Smooth muscle cell of the brain vasculature (primary cell): ENCODE results near the gene PSENEN.
"Not testable (repeated sequence)": the region's sequence is repeated elsewhere in the genome, so short reads cannot be mapped to it uniquely, and the experiment has no call there.

Experiments used
- DNase-seq: peaks from one replicate; pipeline ENCODE4 v3.0.0-alpha.2; 2012; ENCODE audit warnings: low read depth, low spot score

PSENEN gene

DNA sequence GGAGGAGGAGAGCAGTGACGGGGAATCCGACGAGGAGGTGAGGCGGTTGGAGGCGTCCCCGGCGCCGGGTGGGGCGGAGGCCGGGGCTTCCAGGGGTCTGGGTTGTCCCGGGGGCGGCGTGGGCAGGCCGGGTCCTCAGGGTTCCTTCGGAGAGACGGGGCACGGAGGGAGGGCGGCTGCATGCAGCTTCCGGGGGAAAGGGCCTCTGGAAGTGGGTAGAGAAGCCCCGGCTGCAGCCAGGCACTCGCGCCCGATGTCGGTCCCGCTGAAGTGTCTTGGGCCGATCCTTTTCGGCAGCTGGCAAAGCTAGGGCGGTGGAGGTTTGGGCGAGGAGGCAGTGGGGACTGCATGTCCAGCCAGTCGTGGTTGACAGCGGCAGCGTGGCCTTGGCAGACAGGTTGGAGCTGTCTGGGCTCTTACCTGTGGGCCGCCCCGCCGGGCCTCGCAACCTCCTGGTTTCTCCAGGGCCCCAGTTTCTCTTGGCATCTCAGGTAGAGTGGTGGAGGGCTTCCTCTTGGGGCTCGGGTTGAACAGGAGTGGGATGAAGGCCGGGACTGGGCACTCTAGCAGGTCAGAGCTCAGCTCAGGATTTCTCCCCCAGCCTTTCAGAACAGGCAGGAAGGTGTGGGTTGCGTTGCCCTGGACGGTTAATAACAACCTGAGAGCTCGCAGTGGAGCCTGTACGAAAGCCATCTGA, 27.0 kb upstream of the PSENEN start:
- DNase-seq, result no peak

DNA sequence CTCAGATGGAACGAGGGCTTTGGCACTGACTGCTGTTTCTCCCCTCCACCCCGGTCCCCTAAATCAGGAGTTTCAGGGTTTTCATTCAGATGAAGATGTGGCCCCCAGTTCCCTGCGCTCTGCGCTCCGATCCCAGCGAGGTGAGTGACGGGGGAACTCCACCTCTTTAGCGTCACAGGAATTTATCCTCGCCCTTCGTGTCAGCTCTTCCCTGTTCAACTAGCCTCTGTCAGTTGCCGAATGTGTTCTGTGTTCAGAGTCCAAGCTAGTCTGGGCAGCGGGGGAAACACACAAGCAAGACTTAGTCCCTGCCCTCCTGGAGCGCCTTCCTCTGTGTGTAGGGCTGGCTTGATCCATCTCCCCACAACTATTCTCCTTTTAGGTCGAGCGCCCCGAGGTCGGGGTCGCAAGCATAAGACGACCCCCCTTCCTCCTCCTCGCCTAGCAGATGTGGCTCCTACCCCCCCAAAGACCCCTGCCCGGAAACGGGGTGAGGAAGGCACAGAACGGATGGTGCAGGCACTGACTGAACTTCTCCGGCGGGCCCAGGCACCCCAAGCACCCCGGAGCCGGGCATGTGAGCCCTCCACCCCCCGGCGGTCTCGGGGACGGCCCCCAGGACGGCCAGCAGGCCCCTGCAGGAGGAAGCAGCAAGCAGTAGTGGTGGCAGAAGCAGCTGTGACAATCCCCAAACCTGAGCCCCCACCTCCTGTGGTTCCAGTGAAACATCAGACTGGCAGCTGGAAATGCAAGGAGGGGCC, 25.9 kb upstream of the PSENEN start:
- DNase-seq, result no peak

- no peak for DNase-seq
Measured at GRCh38 chr19:35720163-35720524, 25.3 kb upstream of the PSENEN start.

GRCh38 chr19:35720648-35721047, 24.8 kb upstream of the PSENEN start:
- no peak for DNase-seq

DNA sequence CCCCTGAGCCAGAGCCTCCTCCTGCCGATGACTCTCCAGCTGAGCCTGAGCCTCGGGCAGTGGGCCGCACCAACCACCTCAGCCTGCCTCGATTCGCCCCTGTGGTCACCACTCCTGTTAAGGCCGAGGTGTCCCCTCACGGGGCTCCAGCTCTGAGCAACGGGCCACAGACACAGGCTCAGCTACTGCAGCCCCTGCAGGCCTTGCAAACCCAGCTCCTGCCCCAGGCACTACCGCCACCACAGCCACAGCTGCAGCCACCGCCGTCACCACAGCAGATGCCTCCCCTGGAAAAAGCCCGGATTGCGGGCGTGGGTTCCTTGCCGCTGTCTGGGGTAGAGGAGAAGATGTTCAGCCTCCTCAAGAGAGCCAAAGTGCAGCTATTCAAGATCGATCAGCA, 24.1 kb upstream of the PSENEN start:
- no peak for DNase-seq

DNA sequence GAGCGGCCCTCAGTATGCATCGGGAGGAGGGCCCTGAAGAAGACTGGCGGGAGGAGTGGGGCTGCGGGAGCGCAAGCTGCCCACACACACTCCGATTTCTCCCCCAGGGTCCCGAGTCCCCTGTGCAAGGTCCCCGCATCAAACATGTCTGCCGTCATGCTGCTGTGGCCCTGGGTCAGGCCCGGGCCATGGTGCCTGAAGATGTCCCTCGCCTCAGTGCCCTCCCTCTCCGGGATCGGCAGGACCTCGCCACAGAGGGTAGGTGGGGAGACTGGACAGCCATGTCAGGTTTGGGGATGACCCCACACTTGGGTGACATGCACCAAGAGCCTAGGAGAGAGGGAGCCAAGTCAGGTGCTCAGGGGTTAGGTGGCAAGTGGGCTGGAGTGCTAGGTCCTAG, 23.0 kb upstream of the PSENEN start:
- no peak for DNase-seq

DNA sequence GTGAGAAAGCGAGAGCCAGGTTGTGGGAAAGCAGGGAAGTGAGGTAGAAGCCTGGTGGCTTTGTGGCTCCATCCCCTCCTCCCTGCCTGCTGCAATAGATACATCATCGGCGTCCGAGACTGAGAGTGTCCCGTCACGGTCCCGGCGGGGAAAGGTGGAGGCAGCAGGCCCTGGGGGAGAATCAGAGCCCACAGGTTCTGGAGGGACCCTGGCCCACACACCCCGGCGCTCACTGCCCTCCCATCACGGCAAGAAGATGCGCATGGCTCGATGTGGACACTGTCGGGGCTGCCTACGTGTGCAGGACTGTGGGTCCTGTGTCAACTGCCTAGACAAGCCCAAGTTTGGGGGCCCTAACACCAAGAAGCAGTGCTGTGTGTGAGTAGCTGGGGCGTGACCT, 22.6 kb upstream of the PSENEN start:
- DNase-seq, result no peak

GRCh38 chr19:35723671-35724070, 21.8 kb upstream of the PSENEN start:
- no peak for DNase-seq

GRCh38 chr19:35724132-35724531, 21.3 kb upstream of the PSENEN start:
- DNase-seq, result not testable (repeated sequence)

- no peak for DNase-seq
Measured at GRCh38 chr19:35724560-35724959, 20.9 kb upstream of the PSENEN start.

- no peak for DNase-seq
Measured at GRCh38 chr19:35725216-35725861, 20.1 kb upstream of the PSENEN start.

GRCh38 chr19:35727053-35727955, 18.1 kb upstream of the PSENEN start:
- no peak for DNase-seq

DNA sequence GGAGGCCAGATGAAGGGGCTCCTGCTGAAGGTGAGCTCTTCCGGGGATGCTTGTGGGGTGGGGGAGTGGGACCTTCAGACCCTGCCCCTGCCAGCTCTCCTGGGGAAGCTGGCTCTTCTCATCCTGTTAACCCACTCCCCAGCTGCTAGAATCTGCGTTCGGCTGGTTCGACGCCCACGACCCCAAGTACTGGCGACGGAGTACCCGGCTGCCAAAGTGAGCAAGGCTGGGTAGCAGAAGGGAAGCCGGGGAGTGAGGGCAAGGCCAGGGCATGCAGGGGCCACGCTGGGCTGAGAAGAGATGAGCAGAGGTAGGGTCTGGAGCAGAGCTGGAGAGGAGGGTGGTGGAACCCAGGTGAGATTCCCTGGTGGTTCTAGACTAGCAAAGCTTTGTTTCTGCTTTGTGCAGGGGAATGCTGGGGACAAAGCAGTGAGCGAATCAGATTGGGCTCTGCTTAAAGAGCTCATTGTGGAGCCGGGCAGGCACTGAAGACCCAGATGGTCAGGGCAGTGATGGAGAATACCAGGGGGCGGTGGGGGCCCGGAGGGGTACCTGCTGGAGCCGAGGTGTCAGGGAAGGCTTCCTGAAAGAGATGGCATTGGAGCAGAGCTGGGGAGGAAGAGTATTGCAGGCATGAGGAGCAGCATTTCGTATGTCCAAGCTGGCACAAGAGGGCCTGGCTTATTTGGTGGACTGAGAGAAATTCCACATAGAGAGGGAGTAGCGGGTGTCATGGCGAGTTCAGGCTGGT, 17.3 kb upstream of the PSENEN start:
- no peak for DNase-seq

- DNase-seq, result no peak
Measured at GRCh38 chr19:35729021-35729420, 16.4 kb upstream of the PSENEN start.

DNA sequence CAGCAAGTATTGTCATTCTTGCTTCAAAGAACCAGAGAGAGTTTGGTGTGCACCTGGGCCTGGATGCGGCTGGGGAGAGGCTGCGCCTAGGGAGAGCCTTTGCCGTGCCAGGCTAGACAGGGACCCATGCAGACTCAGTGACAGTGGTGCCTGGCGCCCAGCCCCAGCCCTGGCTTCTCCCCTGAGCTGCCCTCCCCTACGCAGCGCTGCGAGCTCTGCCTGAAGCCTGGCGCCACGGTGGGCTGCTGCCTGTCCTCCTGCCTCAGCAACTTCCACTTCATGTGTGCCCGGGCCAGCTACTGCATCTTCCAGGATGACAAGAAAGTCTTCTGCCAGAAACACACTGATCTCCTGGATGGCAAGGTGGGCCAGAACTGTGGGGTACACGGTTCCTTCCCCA, 15.7 kb upstream of the PSENEN start:
- DNase-seq, result no peak

GRCh38 chr19:35730326-35730725, 15.1 kb upstream of the PSENEN start:
- DNase-seq, result no peak

GRCh38 chr19:35731353-35731752, 14.1 kb upstream of the PSENEN start:
- no peak for DNase-seq

DNA sequence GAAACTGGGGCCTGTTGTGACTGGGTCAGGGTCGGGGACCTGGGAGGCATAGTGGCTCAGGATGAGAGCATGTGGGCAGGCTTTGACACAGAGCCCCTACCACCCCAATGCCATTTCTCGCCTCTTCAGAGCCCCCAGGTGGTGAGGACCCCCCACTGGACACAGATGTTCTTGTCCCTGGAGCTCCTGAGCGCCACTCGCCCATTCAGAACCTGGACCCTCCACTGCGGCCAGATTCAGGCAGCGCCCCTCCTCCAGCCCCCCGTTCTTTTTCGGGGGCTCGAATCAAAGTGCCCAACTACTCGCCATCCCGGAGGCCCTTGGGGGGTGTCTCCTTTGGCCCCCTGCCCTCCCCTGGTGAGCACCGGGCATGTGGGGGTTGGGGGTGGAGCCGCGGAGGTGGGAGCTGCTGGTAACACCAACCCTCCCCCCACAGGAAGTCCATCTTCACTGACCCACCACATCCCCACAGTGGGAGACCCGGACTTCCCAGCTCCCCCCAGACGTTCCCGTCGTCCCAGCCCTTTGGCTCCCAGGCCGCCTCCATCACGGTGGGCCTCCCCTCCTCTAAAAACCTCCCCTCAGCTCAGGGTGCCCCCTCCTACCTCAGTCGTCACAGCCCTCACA, 13.6 kb upstream of the PSENEN start:
- DNase-seq, result no peak

DNA sequence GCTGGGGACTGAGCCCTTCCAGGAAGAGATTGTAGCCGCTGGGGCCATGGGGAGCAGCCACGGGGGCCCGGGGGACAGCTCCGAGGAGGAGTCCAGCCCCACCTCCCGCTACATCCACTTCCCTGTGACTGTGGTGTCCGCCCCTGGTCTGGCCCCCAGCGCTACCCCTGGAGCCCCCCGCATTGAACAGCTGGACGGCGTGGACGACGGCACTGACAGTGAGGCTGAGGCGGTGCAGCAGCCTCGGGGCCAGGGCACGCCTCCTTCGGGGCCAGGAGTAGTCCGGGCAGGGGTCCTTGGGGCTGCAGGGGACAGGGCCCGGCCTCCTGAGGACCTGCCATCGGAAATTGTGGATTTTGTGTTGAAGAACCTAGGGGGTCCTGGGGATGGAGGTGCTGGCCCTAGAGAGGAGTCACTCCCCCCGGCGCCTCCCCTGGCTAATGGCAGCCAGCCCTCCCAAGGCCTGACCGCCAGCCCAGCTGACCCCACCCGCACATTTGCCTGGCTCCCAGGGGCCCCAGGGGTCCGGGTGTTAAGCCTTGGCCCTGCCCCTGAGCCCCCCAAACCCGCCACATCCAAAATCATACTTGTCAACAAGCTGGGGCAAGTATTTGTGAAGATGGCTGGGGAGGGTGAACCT, 12.8 kb upstream of the PSENEN start:
- no peak for DNase-seq
